A549 treated with Hydrocortisone at 1 μM for 4 hours (cell line): Measurements from ENCODE around the gene ZNF506. TPM values are rescaled to one million over a fixed set of nuclear protein-coding genes. Genes with fewer than 3 reads are reported as not detected.

Experiments used
- total RNA-seq: library from RNA; stranded (reverse); fragments of 200-300 nt; extraction: Qiagen RNA extraction; gene quantifications from 5 replicates; pipeline ENCODE4 v1.2.3, GENCODE V29; 2022

The ZNF506 gene
- total RNA-seq = 0.12 to 0.32 TPM (median 0.17 TPM) in 5 replicates

DNA sequence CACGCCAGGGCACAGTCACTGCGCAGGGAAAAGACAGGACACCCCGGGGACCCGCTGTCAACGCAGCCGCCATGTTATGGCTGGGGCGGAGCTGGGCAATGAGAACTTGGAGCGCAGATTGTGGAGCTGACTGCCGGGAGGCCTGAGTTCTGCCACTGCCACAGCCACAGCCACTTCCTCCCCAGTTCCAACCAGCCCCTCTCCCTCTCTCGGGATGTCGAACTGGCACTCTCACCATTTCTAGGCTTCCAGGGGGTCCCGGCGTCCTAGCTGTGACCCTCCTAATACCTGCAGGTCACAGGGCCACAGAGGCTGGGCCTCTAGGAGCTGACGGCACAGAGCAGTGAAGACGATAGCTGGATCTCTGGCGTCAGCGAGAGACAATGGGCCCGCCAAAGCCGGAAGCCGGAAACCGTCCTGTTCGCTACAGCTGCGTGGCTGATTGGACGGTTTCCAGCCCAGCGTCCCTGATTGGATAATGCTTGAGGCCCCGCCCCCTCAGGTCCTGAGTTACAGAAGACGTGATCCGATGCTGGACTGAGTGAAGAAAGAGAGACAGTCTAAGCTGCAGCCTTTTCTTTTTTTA, at the start of gene ZNF506:
Gene ZNF506 (minus strand): TSS at position 385 of the 586 bp plus-strand sequence. CDS start 147 bp downstream, at position 238.

DNA sequence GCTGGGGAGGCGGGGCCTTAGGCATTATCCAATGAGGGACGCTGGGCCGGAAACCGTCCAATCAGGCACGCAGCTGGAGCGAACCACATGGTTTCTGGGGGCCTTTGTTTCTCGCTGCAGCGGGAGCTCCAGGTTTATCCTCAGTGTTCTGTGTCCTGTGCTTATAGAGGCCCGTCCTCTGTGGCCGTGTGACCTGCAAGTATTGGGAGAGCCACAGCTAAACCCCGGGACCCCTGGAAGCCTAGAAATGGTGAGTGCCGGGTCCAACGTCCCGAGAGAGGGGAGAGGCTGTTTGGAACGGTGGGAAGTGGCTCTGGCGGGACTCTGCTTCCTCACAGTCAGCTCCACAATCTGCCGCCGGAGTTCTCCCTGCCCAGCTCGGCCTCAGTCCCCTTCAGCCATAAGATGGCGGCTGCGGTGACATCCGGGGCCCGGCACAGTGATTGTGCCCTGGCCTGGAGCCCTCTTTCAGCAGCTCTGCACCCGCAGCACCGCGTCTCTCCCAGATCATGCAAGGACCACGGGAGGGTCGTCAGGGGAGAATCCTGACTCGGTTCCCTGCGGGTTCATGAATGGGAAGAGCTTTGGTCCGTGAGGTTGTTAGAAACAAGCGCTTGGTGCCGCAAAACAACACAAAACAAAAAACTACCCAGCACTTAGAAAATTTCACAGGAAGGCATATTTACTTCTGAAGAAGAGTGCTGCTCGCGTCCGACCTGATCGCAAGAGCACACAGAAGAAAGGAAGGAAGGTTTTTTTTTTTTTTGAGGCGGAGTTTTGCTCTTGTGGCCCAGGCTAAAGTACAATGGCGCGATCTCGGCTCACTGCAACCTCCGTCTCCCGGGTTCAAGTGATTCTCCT, 44.4 kb upstream of the ZNF506 start, which contains the start of gene ZNF253:
Gene ZNF253 (plus strand): TSS at position 133 of the 861 bp plus-strand sequence. CDS start 115 bp downstream, at position 248.

Other genes with a start within 250 kb of the ZNF506 start
- gene PBX4, start 203.1 kb downstream of the ZNF506 start, total RNA-seq = 1.8 to 2.6 TPM (median 2.0 TPM) in 5 replicates
- 4.0 to 4.7 TPM (median 4.0 TPM) in 5 replicates for gene LPAR2, start 193.5 kb downstream of the ZNF506 start, total RNA-seq
- 4.6 to 6.4 TPM (median 5.4 TPM) in 5 replicates for gene GMIP, start 178.1 kb downstream of the ZNF506 start, total RNA-seq
- 27.3 to 32.0 TPM (median 30.7 TPM) in 5 replicates for gene ATP13A1, start 158.1 kb downstream of the ZNF506 start, total RNA-seq
- 3.3 to 5.9 TPM (median 4.2 TPM) in 5 replicates for gene ZNF101, start 152.9 kb downstream of the ZNF506 start, total RNA-seq
- gene ZNF14, start 88.6 kb downstream of the ZNF506 start, total RNA-seq = 1.7 to 2.4 TPM (median 2.1 TPM) in 5 replicates
- gene ZNF253, start 44.1 kb upstream of the ZNF506 start, total RNA-seq = not detected in 5 replicates
- gene ZNF93, start 79.2 kb upstream of the ZNF506 start, total RNA-seq = not detected in 5 replicates
- gene ZNF682, start 217.8 kb upstream of the ZNF506 start, total RNA-seq = not detected in 5 replicates